ENCODE results near the gene PDE4D.

The PDE4D gene

GRCh38 chr5:58921159-58921558 lies 972.4 kb downstream of the PDE4D start:
- Histone ChIP-seq H3K27me3 (ENCODE audit: insufficient read depth, low read depth, severe bottlenecking) (no peaks in the 10 kb centered on the region), H3K9me3 (ENCODE audit: severe bottlenecking) (no peaks in the 10 kb centered on the region), H3K27ac (no peak overlapping the region), H3K4me3 (ENCODE audit: low read depth, low read length) (no peak overlapping the region), H3K36me3 (no peaks in the 10 kb centered on the region)
- TF ChIP-seq CTCF (IDR thresholded peaks at IDR 0.05; ENCODE audit: low read depth, low read length), result no peak
- no peak for DNase-seq

GRCh38 chr5:58919833-58920232 lies 973.7 kb downstream of the PDE4D start:
- H3K4me3 ChIP-seq (ENCODE audit: low read depth, low read length), result no peak overlapping the region
- H3K36me3 ChIP-seq, result no peaks in the 10 kb centered on the region
- H3K27ac ChIP-seq, result no peak overlapping the region
- no peak for TF ChIP-seq CTCF (IDR thresholded peaks at IDR 0.05; ENCODE audit: low read depth, low read length)
- no peak for DNase-seq
- no peaks in the 10 kb centered on the region for H3K9me3 ChIP-seq (ENCODE audit: severe bottlenecking)
- H3K27me3 ChIP-seq (ENCODE audit: insufficient read depth, low read depth, severe bottlenecking), result no peaks in the 10 kb centered on the region
